ENCODE measurements around the gene LIPF. TPM values are rescaled to one million over a fixed set of nuclear protein-coding genes. Genes with fewer than 3 reads are reported as not detected.

LIPF gene, protein sequence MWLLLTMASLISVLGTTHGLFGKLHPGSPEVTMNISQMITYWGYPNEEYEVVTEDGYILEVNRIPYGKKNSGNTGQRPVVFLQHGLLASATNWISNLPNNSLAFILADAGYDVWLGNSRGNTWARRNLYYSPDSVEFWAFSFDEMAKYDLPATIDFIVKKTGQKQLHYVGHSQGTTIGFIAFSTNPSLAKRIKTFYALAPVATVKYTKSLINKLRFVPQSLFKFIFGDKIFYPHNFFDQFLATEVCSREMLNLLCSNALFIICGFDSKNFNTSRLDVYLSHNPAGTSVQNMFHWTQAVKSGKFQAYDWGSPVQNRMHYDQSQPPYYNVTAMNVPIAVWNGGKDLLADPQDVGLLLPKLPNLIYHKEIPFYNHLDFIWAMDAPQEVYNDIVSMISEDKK
- not detected in 2 replicates for total RNA-seq (2012; rRNA removed)
- not detected in 2 replicates for polyA plus RNA-seq (2012; rRNA removed)
- polyA plus RNA-seq (2012; cell fraction: cytosol; rRNA removed), result not detected in 2 replicates
- polyA plus RNA-seq (2012; cell fraction: nucleus; rRNA removed; ENCODE audit: low replicate concordance), result not detected in 2 replicates
- Bru-seq, nascent RNA, result not detected
- not detected for BruChase-seq, experiment 1, labeled RNA remaining after a 6-hour chase
- BruChase-seq, experiment 2, labeled RNA remaining after a 2-hour chase, result not detected
- long read RNA-seq, result 0 reads

DNA sequence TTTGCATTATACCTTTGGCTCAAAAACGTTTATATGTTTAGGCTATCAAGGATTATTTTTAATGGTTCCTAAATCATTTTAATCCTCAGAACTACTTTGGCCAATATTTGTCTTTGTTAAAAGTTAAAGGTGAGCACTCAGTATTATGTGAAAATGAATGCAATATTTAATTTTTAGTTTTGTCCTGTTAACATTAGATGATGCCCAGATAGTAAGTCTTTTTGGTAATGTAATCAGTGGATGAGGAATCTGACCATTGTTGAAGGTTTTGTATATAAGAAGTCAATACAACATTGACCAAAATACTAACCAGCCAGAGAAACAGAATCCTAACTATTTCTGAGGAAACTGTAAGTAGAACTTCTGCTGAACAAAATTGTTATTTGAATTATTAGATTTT lies at the start of gene LIPF:
Gene LIPF (plus strand): TSS at position 301 of the 400 bp plus-strand sequence. CDS start 2,856 bp downstream, outside the sequence.
- Histone ChIP-seq H4K8ac (ENCODE audit: low read depth in 2 of 2, low read length in 2 of 2) (no peak within 1 kb of the TSS), H3K4me2 (ENCODE audit: low read depth, low read length) (no peak within 1 kb of the TSS), H2BK20ac (ENCODE audit: low read depth, low read length) (no peak within 1 kb of the TSS), H2BK120ac (ENCODE audit: low read depth, low read length) (no peak within 1 kb of the TSS), H2AK9ac (replicated peaks; ENCODE audit: low read depth, low read length, poor library complexity) (no peak within 1 kb of the TSS), H3K4ac (ENCODE audit: low read depth, low read length) (no peak within 1 kb of the TSS), H2BK5ac (ENCODE audit: low read depth, low read length, poor library complexity, severe bottlenecking) (no peak within 1 kb of the TSS), H3K9ac (ENCODE audit: low read depth, low read length) (no peak within 1 kb of the TSS), H3K56ac (ENCODE audit: extremely low read depth, insufficient read depth, low read length) (no peak within 1 kb of the TSS), H3K4me3 (ENCODE audit: insufficient read depth, low read depth, low read length) (no peak within 1 kb of the TSS), H4K5ac (ENCODE audit: low read depth, low read length) (no peak within 1 kb of the TSS), H3K27me3 (ENCODE audit: control insufficient read depth, insufficient read depth, low read length) (no peaks in the 10 kb centered on the region), H3K18ac (ENCODE audit: low read depth, low read length) (no peak within 1 kb of the TSS), H2AFZ (replicated peaks; ENCODE audit: low read length, poor library complexity) (no peak within 1 kb of the TSS), H3K9me3 (ENCODE audit: control insufficient read depth, insufficient read depth, low read length) (no peaks in the 10 kb centered on the region), H4K91ac (ENCODE audit: insufficient read depth, low read depth, low read length) (no peak within 1 kb of the TSS), H2AK5ac (ENCODE audit: low read depth, low read length) (no peak within 1 kb of the TSS), H3K27ac (ENCODE audit: insufficient read depth, low read length) (no peak within 1 kb of the TSS), H3K36me3 (ENCODE audit: control insufficient read depth, insufficient read depth, low read length) (no peaks in the 10 kb centered on the region), H3K14ac (replicated peaks; ENCODE audit: low read depth, low read length) (no peak within 1 kb of the TSS), H2BK15ac (ENCODE audit: low read depth, low read length) (no peak within 1 kb of the TSS), H3K9me1 (ENCODE audit: insufficient read depth, low read length) (no peaks in the 10 kb centered on the region), H3K79me1 (ENCODE audit: low read depth in 1 of 2, low read length in 2 of 2) (no peaks in the 10 kb centered on the region), H3K4me1 (ENCODE audit: control insufficient read depth, insufficient read depth, low read length) (peaks cover 3% of the 10 kb centered on the region), H4K20me1 (ENCODE audit: insufficient read depth, low read length) (no peaks in the 10 kb centered on the region), H3K23ac (ENCODE audit: low read depth, low read length) (no peak within 1 kb of the TSS)
- dilution Hi-C loops (cut with HindIII; ENCODE audit: low sequenced_read_pairs, unreplicated experiment) (no loop called here), in situ Hi-C loops (cut with MboI; ENCODE audit: low sequenced_read_pairs) (no loop called here), intact Hi-C loops (cut with micrococcal nuclease) (no loop called here)
- WGBS, 2 experiments (ENCODE audit: extremely low coverage in 2 of 2, insufficient read length in 1 of 2), result no CpG with 5 or more reads among the region's 1 CpG
- TF ChIP-seq CHD1 (IDR thresholded peaks at IDR 0.05; ENCODE audit: low read depth, low read length) (no peak), NFE2L2 (IDR thresholded peaks at IDR 0.05; ENCODE audit: low read depth, low read length) (no peak), SMC3 (IDR thresholded peaks at IDR 0.05; ENCODE audit: low read depth, low read length) (no peak), RFX5 (IDR thresholded peaks at IDR 0.05; ENCODE audit: low read depth, low read length) (no peak), RCOR1 (IDR thresholded peaks at IDR 0.05; ENCODE audit: insufficient replicate concordance, low read length) (no peak), RAD21 (IDR thresholded peaks at IDR 0.05; ENCODE audit: low read length) (no peak), MAFK (IDR thresholded peaks at IDR 0.05; ENCODE audit: low read depth, low read length) (no peak), POLR2A (IDR thresholded peaks at IDR 0.05; ENCODE audit: low read depth, low read length) (no peak), CEBPB (IDR thresholded peaks at IDR 0.05; ENCODE audit: low read depth, low read length) (no peak)
- TF ChIP-seq, protein P1, sequence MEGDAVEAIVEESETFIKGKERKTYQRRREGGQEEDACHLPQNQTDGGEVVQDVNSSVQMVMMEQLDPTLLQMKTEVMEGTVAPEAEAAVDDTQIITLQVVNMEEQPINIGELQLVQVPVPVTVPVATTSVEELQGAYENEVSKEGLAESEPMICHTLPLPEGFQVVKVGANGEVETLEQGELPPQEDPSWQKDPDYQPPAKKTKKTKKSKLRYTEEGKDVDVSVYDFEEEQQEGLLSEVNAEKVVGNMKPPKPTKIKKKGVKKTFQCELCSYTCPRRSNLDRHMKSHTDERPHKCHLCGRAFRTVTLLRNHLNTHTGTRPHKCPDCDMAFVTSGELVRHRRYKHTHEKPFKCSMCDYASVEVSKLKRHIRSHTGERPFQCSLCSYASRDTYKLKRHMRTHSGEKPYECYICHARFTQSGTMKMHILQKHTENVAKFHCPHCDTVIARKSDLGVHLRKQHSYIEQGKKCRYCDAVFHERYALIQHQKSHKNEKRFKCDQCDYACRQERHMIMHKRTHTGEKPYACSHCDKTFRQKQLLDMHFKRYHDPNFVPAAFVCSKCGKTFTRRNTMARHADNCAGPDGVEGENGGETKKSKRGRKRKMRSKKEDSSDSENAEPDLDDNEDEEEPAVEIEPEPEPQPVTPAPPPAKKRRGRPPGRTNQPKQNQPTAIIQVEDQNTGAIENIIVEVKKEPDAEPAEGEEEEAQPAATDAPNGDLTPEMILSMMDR (conservative IDR thresholded peaks at IDR 0.05; ENCODE audit: low read depth, low read length), result no peak
- TF ChIP-seq, protein P2, sequence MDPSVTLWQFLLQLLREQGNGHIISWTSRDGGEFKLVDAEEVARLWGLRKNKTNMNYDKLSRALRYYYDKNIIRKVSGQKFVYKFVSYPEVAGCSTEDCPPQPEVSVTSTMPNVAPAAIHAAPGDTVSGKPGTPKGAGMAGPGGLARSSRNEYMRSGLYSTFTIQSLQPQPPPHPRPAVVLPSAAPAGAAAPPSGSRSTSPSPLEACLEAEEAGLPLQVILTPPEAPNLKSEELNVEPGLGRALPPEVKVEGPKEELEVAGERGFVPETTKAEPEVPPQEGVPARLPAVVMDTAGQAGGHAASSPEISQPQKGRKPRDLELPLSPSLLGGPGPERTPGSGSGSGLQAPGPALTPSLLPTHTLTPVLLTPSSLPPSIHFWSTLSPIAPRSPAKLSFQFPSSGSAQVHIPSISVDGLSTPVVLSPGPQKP (IDR thresholded peaks at IDR 0.05; ENCODE audit: borderline replicate concordance, low read depth, low read length), result no peak
- ATAC-seq (ENCODE audit: low read depth) (no peak), DNase-seq (no peak)
- ChIA-PET CTCF (no interaction called here), POLR2A (ENCODE audit: unreplicated experiment) (no interaction called here)
- no TSS peak for BruUV-seq (replicated peaks)
